HL-60 (cell line): ENCODE results near the gene SH3RF3.

Source experiments
- DNase-seq, 2 experiments: peaks; one replicate each; pipeline ENCODE4 v3.0.0-alpha.2; 2010 to 2020; ENCODE audit warnings: low read depth in 1 of 2, low spot score in 1 of 2
- H3K27ac ChIP-seq: fragments of 250-450 bp; sonication (Bioruptor Pico); replicated peaks from 2 replicates; pipeline ENCODE4 v1.5.1; 2020; ENCODE audit warnings: mild to moderate bottlenecking, moderate library complexity
- H3K27me3 ChIP-seq: fragments of 250-450 bp; sonication (Bioruptor Pico); 2 replicates; pipeline ENCODE4 v1.5.1; 2021; ENCODE audit warnings: mild to moderate bottlenecking, moderate library complexity; ENCODE audit not compliant: insufficient read depth, poor library complexity, severe bottlenecking
- H3K4me3 ChIP-seq: replicated peaks from 2 replicates; pipeline ENCODE4 v1.5.1; 2011; ENCODE audit warnings: mild to moderate bottlenecking, control low read depth, low read length; ENCODE audit not compliant: insufficient read depth
- CTCF ChIP-seq: IDR thresholded peaks from one replicate; pipeline ENCODE4 v1.5.1; 2011; ENCODE audit warnings: low read length, control low read depth, inconsistent platforms; ENCODE audit not compliant: insufficient read depth
- GABPA ChIP-seq: IDR thresholded peaks from 2 replicates; pipeline ENCODE4 v1.6.1; 2012; ENCODE audit warnings: low read depth
- POLR2AphosphoS5 ChIP-seq: IDR thresholded peaks from 2 replicates; pipeline ENCODE4 v1.6.1; 2012; ENCODE audit warnings: low read depth
- SPI1 ChIP-seq: IDR thresholded peaks from 2 replicates; pipeline ENCODE4 v1.6.1; 2012; ENCODE audit warnings: low read depth, mild to moderate bottlenecking, borderline replicate concordance
- TF ChIP-seq, protein P1 (sequence below): IDR thresholded peaks from 2 replicates; pipeline ENCODE4 v1.6.1; 2012; ENCODE audit warnings: low read depth; ENCODE audit not compliant: insufficient replicate concordance

The SH3RF3 gene

GRCh38 chr2:109497463-109497862, 368.5 kb downstream of the SH3RF3 start:
- Histone ChIP-seq H3K27ac (no peak overlapping the region), H3K27me3 (no peaks in the 10 kb centered on the region), H3K4me3 (no peak overlapping the region)
- TF ChIP-seq SPI1 = no peak
- no peak for TF ChIP-seq POLR2AphosphoS5
- no peak for TF ChIP-seq GABPA
- TF ChIP-seq, protein P1, sequence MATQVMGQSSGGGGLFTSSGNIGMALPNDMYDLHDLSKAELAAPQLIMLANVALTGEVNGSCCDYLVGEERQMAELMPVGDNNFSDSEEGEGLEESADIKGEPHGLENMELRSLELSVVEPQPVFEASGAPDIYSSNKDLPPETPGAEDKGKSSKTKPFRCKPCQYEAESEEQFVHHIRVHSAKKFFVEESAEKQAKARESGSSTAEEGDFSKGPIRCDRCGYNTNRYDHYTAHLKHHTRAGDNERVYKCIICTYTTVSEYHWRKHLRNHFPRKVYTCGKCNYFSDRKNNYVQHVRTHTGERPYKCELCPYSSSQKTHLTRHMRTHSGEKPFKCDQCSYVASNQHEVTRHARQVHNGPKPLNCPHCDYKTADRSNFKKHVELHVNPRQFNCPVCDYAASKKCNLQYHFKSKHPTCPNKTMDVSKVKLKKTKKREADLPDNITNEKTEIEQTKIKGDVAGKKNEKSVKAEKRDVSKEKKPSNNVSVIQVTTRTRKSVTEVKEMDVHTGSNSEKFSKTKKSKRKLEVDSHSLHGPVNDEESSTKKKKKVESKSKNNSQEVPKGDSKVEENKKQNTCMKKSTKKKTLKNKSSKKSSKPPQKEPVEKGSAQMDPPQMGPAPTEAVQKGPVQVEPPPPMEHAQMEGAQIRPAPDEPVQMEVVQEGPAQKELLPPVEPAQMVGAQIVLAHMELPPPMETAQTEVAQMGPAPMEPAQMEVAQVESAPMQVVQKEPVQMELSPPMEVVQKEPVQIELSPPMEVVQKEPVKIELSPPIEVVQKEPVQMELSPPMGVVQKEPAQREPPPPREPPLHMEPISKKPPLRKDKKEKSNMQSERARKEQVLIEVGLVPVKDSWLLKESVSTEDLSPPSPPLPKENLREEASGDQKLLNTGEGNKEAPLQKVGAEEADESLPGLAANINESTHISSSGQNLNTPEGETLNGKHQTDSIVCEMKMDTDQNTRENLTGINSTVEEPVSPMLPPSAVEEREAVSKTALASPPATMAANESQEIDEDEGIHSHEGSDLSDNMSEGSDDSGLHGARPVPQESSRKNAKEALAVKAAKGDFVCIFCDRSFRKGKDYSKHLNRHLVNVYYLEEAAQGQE = no peak
- no peak for TF ChIP-seq CTCF
- no peak for DNase-seq

- TF ChIP-seq, protein P1 = no peak
- TF ChIP-seq CTCF (no peak), SPI1 (no peak), GABPA (no peak), POLR2AphosphoS5 (no peak)
- no peak for DNase-seq
Measured at GRCh38 chr2:109497911-109498870, 369.2 kb downstream of the SH3RF3 start.

GRCh38 chr2:109498906-109499305, 369.9 kb downstream of the SH3RF3 start:
- Histone ChIP-seq H3K4me3 (no peak overlapping the region), H3K27ac (no peak overlapping the region), H3K27me3 (no peaks in the 10 kb centered on the region)
- DNase-seq = no peak
- no peak for TF ChIP-seq SPI1
- no peak for TF ChIP-seq POLR2AphosphoS5
- TF ChIP-seq, protein P1 = no peak
- no peak for TF ChIP-seq CTCF
- TF ChIP-seq GABPA = no peak

More at GRCh38 chr2:109497911-109498870, 369.2 kb downstream of the SH3RF3 start:
- H3K27ac ChIP-seq = no peak overlapping the region
- H3K4me3 ChIP-seq = no peak overlapping the region
- no peaks in the 10 kb centered on the region for H3K27me3 ChIP-seq
